Pancreas (tissue), 10 donors: Measurements from ENCODE around the gene CPEB4. TPM values are rescaled to one million over a fixed set of nuclear protein-coding genes. Genes with fewer than 3 reads are reported as not detected.

ENCODE experiments used
- ATAC-seq, 4 donors: fragments of 200-7000 bp; cut with Tn5 transposase; one replicate each; pipeline versions ENCODE4 v1.8.0 to v1.9.1; 2020; ENCODE audit warnings: mild to moderate bottlenecking in 4 of 4, moderate library complexity in 4 of 4
- DNase-seq, 6 donors: peaks; one replicate each; pipeline ENCODE4 v3.0.0-alpha.2; 2020
- FAIRE-seq: peaks from 2 replicates; lab custom pipeline; 2012; peaks lifted over from hg19 to GRCh38; lab: Jason Lieb, UNC
- H3K27ac ChIP-seq, 4 donors: fragments of 200-600 bp; sonication (generic); 1 replicate in 3 of 4; 2 replicates in 1 of 4; pipeline versions ENCODE4 v1.5.0 to v1.8.0; 2020
- H3K27me3 ChIP-seq, 4 donors: fragments of 200-600 bp; one replicate each; pipeline ENCODE4 v1.8.0; 2021
- H3K36me3 ChIP-seq, 3 donors: fragments of 200-600 bp; sonication (generic) in 1 of 3; one replicate each; pipeline versions ENCODE4 v1.5.0 to v1.8.0; 2020 to 2021
- H3K4me1 ChIP-seq, 3 donors: fragments of 200-600 bp; one replicate each; pipeline ENCODE4 v1.8.0; 2021
- H3K4me3 ChIP-seq, 4 donors: fragments of 200-600 bp; sonication (generic) in 2 of 4; one replicate each; pipeline versions ENCODE4 v1.5.0 to v1.8.0; 2020 to 2021
- H3K9me3 ChIP-seq, 4 donors: fragments of 200-600 bp; one replicate each; pipeline ENCODE4 v1.8.0; 2021
- WGBS, 2 donors: extraction: QIAGEN DNeasy Blood & Tissue Kit; methylation state at CpG; one replicate each; pipeline ENCODE4 v1.1.7; 2013; 5-methylcytosine and 5-hydroxymethylcytosine counted together
- intact Hi-C, 3 donors: fragments of 100-400 bp; cut with DNase I; formaldehyde crosslinking; loops; one replicate each; pipeline versions ENCODE4 v1.11.1 to v1.14.2; 2022
- polyA plus RNA-seq, 2 donors: library from polyadenylated mRNA; stranded (reverse); fragments of 200-250 nt; gene quantifications; one replicate each; pipeline ENCODE4 v1.2.3, GENCODE V29; 2013
- total RNA-seq, 6 donors: library from RNA; stranded (reverse); fragmentation: NEBNext Ultra II Directional in 4 of 6; extraction: Animal tissue kit (Norgen Biotek cat#: 25700) in 4 of 6; gene quantifications; one replicate each; pipeline versions ENCODE4 v1.2.1 to v1.2.4, GENCODE V29; 2021 to 2023
- TF ChIP-seq, protein P1 (sequence below), 4 donors: fragments of 200-600 bp; sonication (generic) in 3 of 4; IDR thresholded peaks; one replicate each; pipeline versions ENCODE4 v1.5.0 to v1.8.0; 2021; ENCODE audit warnings: antibody characterized with exemption in 4 of 4
- donor health status: healthy with polysubstance abuse.
- donor health status: DM: no; HTN: no; CAD: no; lungs with moderate emphysema.
- donor health status: DM: no; HTN: no; CAD: no.
- donor health status: control.
- donor health status: control.
- donor health status: Bipolar disorder and iron deficiency.
- donor health status: DM: yes; HTN: yes; CAD: no.
- donor health status: DM: no; HTN: no; CAD: no.
- donor health status: DM: no; HTN: no; CAD: no.
- donor health status: DM: yes; HTN: yes; CAD: no.

The CPEB4 gene
- total and polyA plus RNA-seq, 8 donors = 11.6 to 51.2 (median 26.2) TPM

DNA sequence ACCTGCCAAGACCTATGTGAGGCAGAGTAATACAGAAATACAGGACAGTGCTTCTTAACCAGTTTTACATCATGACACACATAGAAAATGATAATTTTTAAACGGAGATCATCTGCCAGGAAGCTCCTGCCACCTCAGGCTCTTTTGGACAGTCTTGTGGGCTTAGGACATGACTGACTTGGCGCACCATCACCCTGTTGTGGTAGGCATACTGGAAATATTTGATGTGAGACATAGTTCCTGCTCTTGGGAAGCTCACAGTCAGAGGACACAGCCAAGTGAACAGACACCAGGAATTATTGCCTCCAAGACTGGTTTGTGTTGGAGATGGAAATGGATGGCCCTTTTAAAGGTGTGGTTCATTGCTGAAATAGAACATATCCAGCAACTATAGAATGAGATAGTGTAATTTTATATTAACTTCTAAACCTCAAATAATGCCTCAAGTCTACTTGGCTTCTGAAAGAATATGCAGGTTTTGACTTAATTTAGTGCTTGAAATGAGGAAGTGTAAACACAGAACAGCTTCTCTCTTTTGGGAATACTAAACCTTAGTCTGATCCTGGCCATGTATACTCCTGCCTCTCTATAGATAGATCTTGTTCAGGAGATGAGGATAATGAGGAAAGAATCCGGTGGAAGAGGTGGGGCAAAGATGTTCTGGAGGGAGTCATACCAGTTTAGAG, 19.7 kb downstream of the CPEB4 start:
- intact Hi-C loops = loop anchor here in 1 of 3 donors (10.0 kb wide), 1 partner anchor 57 kb away; no protein-coding TSS in a partner anchor
- peak in 3 of 4 donors; percentile 16 to 44 (median 38) for ATAC-seq
- Histone ChIP-seq H3K27me3 (no peaks in the 10 kb centered on the region), H3K4me1 (peaks cover 16 to 38% (median 38%) of the 10 kb centered on the region in 3 donors), H3K36me3 (peaks cover 0 to 19% (median 5%) of the 10 kb centered on the region in 3 donors), H3K27ac (peak overlapping the region in 1 of 4 donors; percentile 41), H3K4me3 (no peak overlapping the region), H3K9me3 (no peaks in the 10 kb centered on the region)
- TF ChIP-seq, protein P1, sequence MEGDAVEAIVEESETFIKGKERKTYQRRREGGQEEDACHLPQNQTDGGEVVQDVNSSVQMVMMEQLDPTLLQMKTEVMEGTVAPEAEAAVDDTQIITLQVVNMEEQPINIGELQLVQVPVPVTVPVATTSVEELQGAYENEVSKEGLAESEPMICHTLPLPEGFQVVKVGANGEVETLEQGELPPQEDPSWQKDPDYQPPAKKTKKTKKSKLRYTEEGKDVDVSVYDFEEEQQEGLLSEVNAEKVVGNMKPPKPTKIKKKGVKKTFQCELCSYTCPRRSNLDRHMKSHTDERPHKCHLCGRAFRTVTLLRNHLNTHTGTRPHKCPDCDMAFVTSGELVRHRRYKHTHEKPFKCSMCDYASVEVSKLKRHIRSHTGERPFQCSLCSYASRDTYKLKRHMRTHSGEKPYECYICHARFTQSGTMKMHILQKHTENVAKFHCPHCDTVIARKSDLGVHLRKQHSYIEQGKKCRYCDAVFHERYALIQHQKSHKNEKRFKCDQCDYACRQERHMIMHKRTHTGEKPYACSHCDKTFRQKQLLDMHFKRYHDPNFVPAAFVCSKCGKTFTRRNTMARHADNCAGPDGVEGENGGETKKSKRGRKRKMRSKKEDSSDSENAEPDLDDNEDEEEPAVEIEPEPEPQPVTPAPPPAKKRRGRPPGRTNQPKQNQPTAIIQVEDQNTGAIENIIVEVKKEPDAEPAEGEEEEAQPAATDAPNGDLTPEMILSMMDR (IDR thresholded peaks at IDR 0.05) = no peak
- DNase-seq = no peak
- 49 to 64% methylated on average over 3 of the region's 3 CpGs for WGBS, 2 donors
- no peak for FAIRE-seq

DNA sequence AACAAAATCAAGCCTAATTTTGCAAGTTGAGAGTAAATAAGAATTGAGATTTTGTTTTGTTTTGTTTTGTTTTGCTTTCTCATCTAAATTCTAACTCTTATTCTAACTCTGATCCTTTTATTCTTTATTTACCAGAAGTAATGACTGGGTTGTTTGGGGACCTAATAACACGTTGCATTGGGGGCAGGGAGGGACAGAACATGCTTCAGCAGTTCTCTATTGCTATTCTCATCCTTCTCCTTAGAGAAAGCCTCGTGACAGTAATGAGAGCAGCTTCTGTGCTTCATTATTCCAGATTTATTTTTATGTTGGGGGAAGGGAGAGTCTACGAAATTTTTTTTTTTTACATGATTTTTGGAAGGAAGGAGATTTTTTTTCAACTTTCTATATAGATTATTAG, 21.1 kb downstream of the CPEB4 start:
- intact Hi-C loops = loop anchor here in 1 of 3 donors (10.0 kb wide), 1 partner anchor 56 kb away; no protein-coding TSS in a partner anchor
- no peak for DNase-seq
- TF ChIP-seq, protein P1 (IDR thresholded peaks at IDR 0.05) = no peak
- Histone ChIP-seq H3K36me3 (peaks cover 0 to 19% (median 5%) of the 10 kb centered on the region in 3 donors), H3K4me1 (peaks cover 3 to 39% (median 31%) of the 10 kb centered on the region in 3 donors), H3K9me3 (no peaks in the 10 kb centered on the region), H3K27me3 (no peaks in the 10 kb centered on the region), H3K4me3 (no peak overlapping the region), H3K27ac (no peak overlapping the region)
- 22 to 24% methylated on average over 3 of the region's 3 CpGs for WGBS, 2 donors
- peak in 3 of 4 donors; percentile 47 to 63 (median 63) for ATAC-seq
- no peak for FAIRE-seq

DNA sequence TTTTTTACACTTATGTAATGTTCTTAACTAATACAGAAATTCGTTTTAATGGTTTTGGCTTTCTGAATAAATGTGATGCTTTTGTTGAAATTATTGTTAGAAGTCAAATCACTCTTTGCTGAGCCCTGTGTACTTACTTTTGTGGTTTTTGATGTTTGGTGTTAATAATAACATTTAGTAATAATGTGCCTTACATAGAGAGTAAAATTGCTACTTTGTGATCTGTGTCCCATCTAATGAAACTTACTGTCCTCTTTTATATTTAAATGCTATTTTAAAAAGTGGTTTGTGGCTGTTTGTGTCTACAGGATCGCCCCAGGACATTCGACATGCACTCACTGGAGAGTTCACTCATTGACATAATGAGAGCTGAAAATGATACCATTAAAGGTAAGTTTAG, 22.1 kb downstream of the CPEB4 start:
- DNase-seq (no peak), ATAC-seq (no peak), FAIRE-seq (no peak)
- no peak overlapping the region for H3K27ac ChIP-seq
- H3K4me3 ChIP-seq = no peak overlapping the region
- peaks cover 0 to 19% (median 5%) of the 10 kb centered on the region in 3 donors for H3K36me3 ChIP-seq
- H3K9me3 ChIP-seq = no peaks in the 10 kb centered on the region
- peaks cover 3 to 47% (median 36%) of the 10 kb centered on the region in 3 donors for H3K4me1 ChIP-seq
- TF ChIP-seq, protein P1 (IDR thresholded peaks at IDR 0.05) = no peak
- no peaks in the 10 kb centered on the region for H3K27me3 ChIP-seq
- 65 to 70% methylated on average over 3 of the region's 3 CpGs for WGBS, 2 donors
- intact Hi-C loops = no loop called here

DNA sequence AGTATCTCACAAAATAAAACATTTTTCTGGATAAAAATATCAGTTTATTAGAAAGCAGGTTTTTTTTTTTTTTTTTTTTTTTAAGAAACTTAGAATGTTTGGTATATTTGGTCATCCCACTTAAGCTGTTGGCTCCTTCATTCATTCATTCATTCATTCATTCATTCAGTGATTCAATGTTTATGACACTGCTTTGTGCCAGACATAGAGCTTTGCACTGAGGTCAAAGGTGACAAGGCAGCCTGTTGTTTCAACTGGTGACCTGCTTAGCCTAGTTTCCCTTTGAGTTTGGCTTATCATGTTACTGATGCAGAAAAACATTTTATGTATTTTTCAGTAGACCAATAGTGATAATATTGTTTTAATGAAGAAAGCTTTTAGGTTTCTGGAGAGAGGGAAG, 23.5 kb downstream of the CPEB4 start:
- FAIRE-seq = no peak
- peaks cover 9 to 42% (median 40%) of the 10 kb centered on the region in 3 donors for H3K4me1 ChIP-seq
- no peak for ATAC-seq
- H3K36me3 ChIP-seq = peaks cover 0 to 19% (median 5%) of the 10 kb centered on the region in 3 donors
- TF ChIP-seq, protein P1 (IDR thresholded peaks at IDR 0.05) = no peak
- no peaks in the 10 kb centered on the region for H3K9me3 ChIP-seq
- no peaks in the 10 kb centered on the region for H3K27me3 ChIP-seq
- no peak overlapping the region for H3K27ac ChIP-seq
- no peak for DNase-seq
- H3K4me3 ChIP-seq = no peak overlapping the region
- intact Hi-C loops = no loop called here
